GM21576 (cell line): ENCODE measurements around the gene ADCY5.

Experiments used
- ATAC-seq: cut with Tn5 transposase; IDR thresholded peaks from one replicate; pipeline ENCODE4 v1.9.1; 2021; ENCODE audit warnings: mild to moderate bottlenecking, moderate library complexity; ENCODE audit not compliant: unreplicated experiment

The ADCY5 gene

GRCh38 chr3:123346021-123346420, 102.9 kb downstream of the ADCY5 start:
- ATAC-seq, result no peak

- no peak for ATAC-seq
These were observed 103.8 kb downstream of the ADCY5 start for GRCh38 chr3:123344907-123345594.

GRCh38 chr3:123344175-123344906, 104.5 kb downstream of the ADCY5 start:
- no peak for ATAC-seq

- ATAC-seq, result no peak
These were observed 105.4 kb downstream of the ADCY5 start for GRCh38 chr3:123343296-123344174.

- no peak for ATAC-seq
These were observed 106.2 kb downstream of the ADCY5 start for GRCh38 chr3:123342631-123343080.

GRCh38 chr3:123341871-123342630, 106.8 kb downstream of the ADCY5 start:
- ATAC-seq, result no peak

GRCh38 chr3:123340336-123340735, 108.6 kb downstream of the ADCY5 start:
- ATAC-seq, result no peak

- no peak for ATAC-seq
These were observed 109.6 kb downstream of the ADCY5 start for GRCh38 chr3:123339302-123339701.

- no peak for ATAC-seq
These were observed 110.2 kb downstream of the ADCY5 start for GRCh38 chr3:123338620-123339061.

- ATAC-seq, result no peak
These were observed 110.8 kb downstream of the ADCY5 start for GRCh38 chr3:123337948-123338619.

- no peak for ATAC-seq
These were observed 111.7 kb downstream of the ADCY5 start for GRCh38 chr3:123337226-123337625.

GRCh38 chr3:123336441-123336851, 112.4 kb downstream of the ADCY5 start:
- no peak for ATAC-seq

GRCh38 chr3:123336001-123336400, 112.9 kb downstream of the ADCY5 start:
- ATAC-seq, result no peak

- no peak for ATAC-seq
These were observed 113.8 kb downstream of the ADCY5 start for GRCh38 chr3:123335007-123335670.

GRCh38 chr3:123334056-123334455, 114.8 kb downstream of the ADCY5 start:
- no peak for ATAC-seq

- ATAC-seq, result no peak
These were observed 115.5 kb downstream of the ADCY5 start for GRCh38 chr3:123333401-123333800.

- ATAC-seq, result no peak
These were observed 116.7 kb downstream of the ADCY5 start for GRCh38 chr3:123332124-123332641.

GRCh38 chr3:123331651-123332050, 117.2 kb downstream of the ADCY5 start:
- no peak for ATAC-seq

- ATAC-seq, result no peak
These were observed 117.9 kb downstream of the ADCY5 start for GRCh38 chr3:123331006-123331405.
